Muscle layer of colon (tissue), 2 donors: ENCODE results near the gene WWC1.

Experiments
- H3K27ac ChIP-seq: one replicate; pipeline ENCODE4 v1.7.0; 2013; ENCODE audit warnings: low read depth, mild to moderate bottlenecking, low read length, moderate library complexity
- H3K27me3 ChIP-seq, 2 donors: one replicate each; pipeline ENCODE4 v1.7.0; 2013; ENCODE audit warnings: low read length in 2 of 2, mild to moderate bottlenecking in 2 of 2; ENCODE audit not compliant: insufficient read depth in 2 of 2, control insufficient read depth in 1 of 2
- H3K36me3 ChIP-seq: one replicate; pipeline ENCODE4 v1.7.0; 2013; ENCODE audit warnings: mild to moderate bottlenecking, low read length; ENCODE audit not compliant: insufficient read depth
- H3K4me1 ChIP-seq: one replicate; pipeline ENCODE4 v1.7.0; 2013; ENCODE audit warnings: mild to moderate bottlenecking, low read length; ENCODE audit not compliant: insufficient read depth
- H3K4me3 ChIP-seq, 2 donors: one replicate each; pipeline ENCODE4 v1.7.0; 2013; ENCODE audit warnings: low read length in 2 of 2, low read depth in 1 of 2, mild to moderate bottlenecking in 1 of 2, moderate library complexity in 1 of 2
- H3K9ac ChIP-seq: one replicate; pipeline ENCODE4 v1.7.0; 2013; ENCODE audit warnings: low read length
- H3K9me3 ChIP-seq: one replicate; pipeline ENCODE4 v1.7.0; 2013; ENCODE audit warnings: mild to moderate bottlenecking, low read length
- donor health status: abdominal sarcoma.
- donor health status: Adenocarcinoma of cecum.

WWC1 gene

GRCh38 chr5:168342151-168342825 is 50.8 kb downstream of the WWC1 start:
- Histone ChIP-seq H3K9me3 (no peaks in the 10 kb centered on the region), H3K4me3 (no peak overlapping the region), H3K9ac (no peak overlapping the region), H3K27ac (no peak overlapping the region), H3K36me3 (no peaks in the 10 kb centered on the region), H3K27me3 (no peaks in the 10 kb centered on the region), H3K4me1 (no peaks in the 10 kb centered on the region)

- H3K9me3 ChIP-seq: no peaks in the 10 kb centered on the region
- no peak overlapping the region for H3K27ac ChIP-seq
- H3K27me3 ChIP-seq: no peaks in the 10 kb centered on the region
- H3K4me3 ChIP-seq: no peak overlapping the region
- no peaks in the 10 kb centered on the region for H3K36me3 ChIP-seq
- no peaks in the 10 kb centered on the region for H3K4me1 ChIP-seq
- H3K9ac ChIP-seq: no peak overlapping the region
Measured at GRCh38 chr5:168342985-168343384, 51.5 kb downstream of the WWC1 start.

GRCh38 chr5:168346417-168346816 is 55.0 kb downstream of the WWC1 start:
- H3K27ac ChIP-seq: no peak overlapping the region
- H3K9me3 ChIP-seq: no peaks in the 10 kb centered on the region

GRCh38 chr5:168347368-168348083 is 56.1 kb downstream of the WWC1 start:
- H3K27ac ChIP-seq: no peak overlapping the region
- no peak overlapping the region for H3K4me3 ChIP-seq
- no peaks in the 10 kb centered on the region for H3K27me3 ChIP-seq
- no peaks in the 10 kb centered on the region for H3K4me1 ChIP-seq
- no peaks in the 10 kb centered on the region for H3K9me3 ChIP-seq
- no peak overlapping the region for H3K9ac ChIP-seq
- H3K36me3 ChIP-seq: no peaks in the 10 kb centered on the region

More at GRCh38 chr5:168346417-168346816, 55.0 kb downstream of the WWC1 start:
- no peaks in the 10 kb centered on the region for H3K27me3 ChIP-seq
- H3K4me3 ChIP-seq: no peak overlapping the region
- no peak overlapping the region for H3K9ac ChIP-seq
- H3K4me1 ChIP-seq: no peaks in the 10 kb centered on the region
- no peaks in the 10 kb centered on the region for H3K36me3 ChIP-seq

GRCh38 chr5:168348084-168348414 is 56.6 kb downstream of the WWC1 start:
- no peaks in the 10 kb centered on the region for H3K36me3 ChIP-seq
- no peaks in the 10 kb centered on the region for H3K27me3 ChIP-seq
- no peak overlapping the region for H3K9ac ChIP-seq
- H3K4me3 ChIP-seq: no peak overlapping the region
- H3K4me1 ChIP-seq: no peaks in the 10 kb centered on the region
- H3K27ac ChIP-seq: no peak overlapping the region
- no peaks in the 10 kb centered on the region for H3K9me3 ChIP-seq

GRCh38 chr5:168350315-168350714 is 58.9 kb downstream of the WWC1 start:
- no peak overlapping the region for H3K4me3 ChIP-seq
- H3K27ac ChIP-seq: no peak overlapping the region
- H3K9me3 ChIP-seq: no peaks in the 10 kb centered on the region
- H3K36me3 ChIP-seq: no peaks in the 10 kb centered on the region
- H3K4me1 ChIP-seq: no peaks in the 10 kb centered on the region
- H3K9ac ChIP-seq: no peak overlapping the region
- no peaks in the 10 kb centered on the region for H3K27me3 ChIP-seq

GRCh38 chr5:168353216-168353957 is 61.9 kb downstream of the WWC1 start:
- H3K9me3 ChIP-seq: no peaks in the 10 kb centered on the region
- no peak overlapping the region for H3K9ac ChIP-seq
- H3K27ac ChIP-seq: no peak overlapping the region
- H3K4me3 ChIP-seq: no peak overlapping the region
- H3K27me3 ChIP-seq: no peaks in the 10 kb centered on the region
- no peaks in the 10 kb centered on the region for H3K36me3 ChIP-seq
- no peaks in the 10 kb centered on the region for H3K4me1 ChIP-seq

- H3K27ac ChIP-seq: no peak overlapping the region
- H3K9ac ChIP-seq: no peak overlapping the region
- no peak overlapping the region for H3K4me3 ChIP-seq
- H3K36me3 ChIP-seq: no peaks in the 10 kb centered on the region
- H3K9me3 ChIP-seq: no peaks in the 10 kb centered on the region
- no peaks in the 10 kb centered on the region for H3K27me3 ChIP-seq
- H3K4me1 ChIP-seq: no peaks in the 10 kb centered on the region
Measured at GRCh38 chr5:168354397-168354796, 63.0 kb downstream of the WWC1 start.

- H3K27ac ChIP-seq: no peak overlapping the region
- no peak overlapping the region for H3K9ac ChIP-seq
- H3K27me3 ChIP-seq: no peaks in the 10 kb centered on the region
- no peaks in the 10 kb centered on the region for H3K36me3 ChIP-seq
- no peak overlapping the region for H3K4me3 ChIP-seq
- no peaks in the 10 kb centered on the region for H3K9me3 ChIP-seq
- no peaks in the 10 kb centered on the region for H3K4me1 ChIP-seq
Measured at GRCh38 chr5:168356171-168356570, 64.7 kb downstream of the WWC1 start.

- Histone ChIP-seq H3K9me3 (no peaks in the 10 kb centered on the region), H3K9ac (no peak overlapping the region), H3K27me3 (no peaks in the 10 kb centered on the region), H3K4me1 (no peaks in the 10 kb centered on the region), H3K36me3 (no peaks in the 10 kb centered on the region), H3K27ac (no peak overlapping the region), H3K4me3 (no peak overlapping the region)
Measured at GRCh38 chr5:168356592-168356991, 65.1 kb downstream of the WWC1 start.

- H3K27me3 ChIP-seq: no peaks in the 10 kb centered on the region
- no peak overlapping the region for H3K9ac ChIP-seq
- H3K4me3 ChIP-seq: no peak overlapping the region
- no peak overlapping the region for H3K27ac ChIP-seq
- H3K4me1 ChIP-seq: no peaks in the 10 kb centered on the region
- H3K9me3 ChIP-seq: no peaks in the 10 kb centered on the region
- H3K36me3 ChIP-seq: no peaks in the 10 kb centered on the region
Measured at GRCh38 chr5:168357876-168358275, 66.4 kb downstream of the WWC1 start.
